Nasal cavity respiratory epithelium epithelial cell of viscerocranial mucosa (primary cell): ENCODE measurements around the gene SLC35B4. TPM values are rescaled to one million over a fixed set of nuclear protein-coding genes. Genes with fewer than 3 reads are reported as not detected.

Experiments
- total RNA-seq: library from RNA; depleted of rRNA; stranded (reverse); fragments of >200 nt; gene quantifications from 2 replicates; pipeline ENCODE4 v1.2.3, GENCODE V29; 2014

The SLC35B4 gene
- total RNA-seq, result 4.1 and 15.7 TPM in 2 replicates

DNA sequence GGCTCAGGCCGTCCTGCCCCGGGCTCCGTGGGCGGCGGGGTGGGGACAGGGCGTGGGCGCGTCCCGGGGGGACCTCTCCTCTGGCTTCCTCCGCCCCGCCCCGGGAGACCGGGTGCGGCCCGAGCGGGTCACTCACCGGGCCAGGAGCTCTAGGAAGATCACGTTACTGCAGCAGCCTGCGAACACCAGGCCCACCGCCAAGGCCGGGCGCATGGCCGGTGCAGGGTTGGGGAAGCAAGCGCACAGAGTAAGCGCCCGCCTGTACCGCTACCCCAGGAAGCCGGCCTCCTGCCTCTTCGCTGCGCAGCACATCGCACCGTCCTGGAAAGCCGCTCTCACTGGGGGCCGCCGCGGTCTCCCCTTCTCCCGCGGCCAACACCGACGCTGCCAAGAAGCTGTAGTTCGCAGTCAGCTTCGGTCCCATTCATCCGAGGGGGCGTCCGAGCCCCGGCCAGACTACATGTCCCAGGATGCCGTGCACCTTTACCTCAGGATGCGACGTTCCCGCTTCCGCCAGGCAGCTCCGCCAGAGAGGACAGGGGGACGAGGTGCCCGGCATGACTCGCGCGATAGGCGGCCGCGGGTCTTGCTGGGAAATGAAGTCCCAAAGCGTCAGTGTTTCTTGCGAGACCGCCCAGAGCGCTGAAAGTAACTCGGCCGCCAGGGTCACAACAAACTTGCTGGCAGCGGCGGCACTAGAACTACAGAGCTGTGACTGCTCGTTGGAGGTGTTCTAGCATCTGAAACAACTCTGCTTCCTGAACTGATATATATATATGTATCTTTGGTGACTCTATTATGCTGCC, at the start of gene SLC35B4:
TSS of gene SLC35B4 (minus strand) at position 392 of the 806 bp plus-strand sequence. CDS start at position 213, 179 bp downstream.

Other genes with a start within 250 kb of the SLC35B4 start
- gene LRGUK, start 189.6 kb downstream of the SLC35B4 start, total RNA-seq, result 0.34 and 0.57 TPM in 2 replicates
- gene AKR1B1, start 142.2 kb upstream of the SLC35B4 start, total RNA-seq, result 46.8 and 65.6 TPM in 2 replicates
- gene AKR1B10, start 210.6 kb upstream of the SLC35B4 start, total RNA-seq, result 2.4 and 61.8 TPM in 2 replicates
- gene AKR1B15, start 232.2 kb upstream of the SLC35B4 start, total RNA-seq, result 0.34 and 0.50 TPM in 2 replicates